ENCODE measurements around the gene SDHB.

Gene SDHB

GRCh38 chr1:17001760-17002523 is 51.9 kb downstream of the SDHB start:
- in situ Hi-C loops (cut with HindIII; ENCODE audit: low pct_ligation_motif_present, low pct_unique_long_range_greater_than_20kb, low sequenced_read_pairs), result no loop called here
- DNase-seq, result no peak

GRCh38 chr1:16999863-17000262 is 54.0 kb downstream of the SDHB start:
- no peak for DNase-seq
- in situ Hi-C loops (cut with HindIII; ENCODE audit: low pct_ligation_motif_present, low pct_unique_long_range_greater_than_20kb, low sequenced_read_pairs), result no loop called here

GRCh38 chr1:16998589-16998988 is 55.2 kb downstream of the SDHB start:
- DNase-seq, result no peak

GRCh38 chr1:16996845-16997244 is 57.0 kb downstream of the SDHB start:
- in situ Hi-C loops (cut with HindIII; ENCODE audit: low pct_ligation_motif_present, low pct_unique_long_range_greater_than_20kb, low sequenced_read_pairs), result no loop called here
- DNase-seq, result no peak

More at GRCh38 chr1:16998589-16998988, 55.2 kb downstream of the SDHB start:
- in situ Hi-C loops (cut with HindIII; ENCODE audit: low pct_ligation_motif_present, low pct_unique_long_range_greater_than_20kb, low sequenced_read_pairs), result no loop called here

GRCh38 chr1:16993521-16994038 is 60.3 kb downstream of the SDHB start:
- DNase-seq, result no peak

GRCh38 chr1:16992675-16993074 is 61.2 kb downstream of the SDHB start:
- in situ Hi-C loops (cut with HindIII; ENCODE audit: low pct_ligation_motif_present, low pct_unique_long_range_greater_than_20kb, low sequenced_read_pairs), result no loop called here
- DNase-seq, result no peak

More at GRCh38 chr1:16993521-16994038, 60.3 kb downstream of the SDHB start:
- in situ Hi-C loops (cut with HindIII; ENCODE audit: low pct_ligation_motif_present, low pct_unique_long_range_greater_than_20kb, low sequenced_read_pairs), result no loop called here

- DNase-seq, result no peak
- in situ Hi-C loops (cut with HindIII; ENCODE audit: low pct_ligation_motif_present, low pct_unique_long_range_greater_than_20kb, low sequenced_read_pairs), result no loop called here
Observed at GRCh38 chr1:16992102-16992501, 61.7 kb downstream of the SDHB start.

GRCh38 chr1:16991571-16991970 is 62.3 kb downstream of the SDHB start:
- in situ Hi-C loops (cut with HindIII; ENCODE audit: low pct_ligation_motif_present, low pct_unique_long_range_greater_than_20kb, low sequenced_read_pairs), result no loop called here
- no peak for DNase-seq

- no peak for DNase-seq
- in situ Hi-C loops (cut with HindIII; ENCODE audit: low pct_ligation_motif_present, low pct_unique_long_range_greater_than_20kb, low sequenced_read_pairs), result no loop called here
Observed at GRCh38 chr1:16989676-16990391, 64.0 kb downstream of the SDHB start.

- no peak for DNase-seq
- in situ Hi-C loops (cut with HindIII; ENCODE audit: low pct_ligation_motif_present, low pct_unique_long_range_greater_than_20kb, low sequenced_read_pairs), result no loop called here
Observed at GRCh38 chr1:16988210-16988609, 65.6 kb downstream of the SDHB start.

- peak; percentile 18 for DNase-seq
- in situ Hi-C loops (cut with HindIII; ENCODE audit: low pct_ligation_motif_present, low pct_unique_long_range_greater_than_20kb, low sequenced_read_pairs), result no loop called here
Observed at GRCh38 chr1:16986962-16987361, 66.9 kb downstream of the SDHB start.

- in situ Hi-C loops (cut with HindIII; ENCODE audit: low pct_ligation_motif_present, low pct_unique_long_range_greater_than_20kb, low sequenced_read_pairs), result no loop called here
- DNase-seq, result no peak
Observed at GRCh38 chr1:16986560-16986959, 67.3 kb downstream of the SDHB start.

- in situ Hi-C loops (cut with HindIII; ENCODE audit: low pct_ligation_motif_present, low pct_unique_long_range_greater_than_20kb, low sequenced_read_pairs), result no loop called here
- no peak for DNase-seq
Observed at GRCh38 chr1:16986113-16986512, 67.7 kb downstream of the SDHB start.

- no peak for DNase-seq
- in situ Hi-C loops (cut with HindIII; ENCODE audit: low pct_ligation_motif_present, low pct_unique_long_range_greater_than_20kb, low sequenced_read_pairs), result no loop called here
Observed at GRCh38 chr1:16984717-16985116, 69.1 kb downstream of the SDHB start.

- in situ Hi-C loops (cut with HindIII; ENCODE audit: low pct_ligation_motif_present, low pct_unique_long_range_greater_than_20kb, low sequenced_read_pairs), result no loop called here
- no peak for DNase-seq
Observed at GRCh38 chr1:16983649-16984048, 70.2 kb downstream of the SDHB start.

GRCh38 chr1:16982902-16983301 is 70.9 kb downstream of the SDHB start:
- in situ Hi-C loops (cut with HindIII; ENCODE audit: low pct_ligation_motif_present, low pct_unique_long_range_greater_than_20kb, low sequenced_read_pairs), result no loop called here
- DNase-seq, result no peak

GRCh38 chr1:16981269-16981849 is 72.5 kb downstream of the SDHB start:
- DNase-seq, result peak; percentile 42
- in situ Hi-C loops (cut with HindIII; ENCODE audit: low pct_ligation_motif_present, low pct_unique_long_range_greater_than_20kb, low sequenced_read_pairs), result no loop called here

- DNase-seq, result no peak
- in situ Hi-C loops (cut with HindIII; ENCODE audit: low pct_ligation_motif_present, low pct_unique_long_range_greater_than_20kb, low sequenced_read_pairs), result no loop called here
Observed at GRCh38 chr1:16980473-16981268, 73.2 kb downstream of the SDHB start, which contains the start of gene MFAP2. Gene MFAP2, minus strand, starts transcription at chr1:16980620. Its CDS starts 2,347 bp downstream, at chr1:16978273.

Measured in ACHN (cell line).